ENCODE data around the gene FNTB.

DNA sequence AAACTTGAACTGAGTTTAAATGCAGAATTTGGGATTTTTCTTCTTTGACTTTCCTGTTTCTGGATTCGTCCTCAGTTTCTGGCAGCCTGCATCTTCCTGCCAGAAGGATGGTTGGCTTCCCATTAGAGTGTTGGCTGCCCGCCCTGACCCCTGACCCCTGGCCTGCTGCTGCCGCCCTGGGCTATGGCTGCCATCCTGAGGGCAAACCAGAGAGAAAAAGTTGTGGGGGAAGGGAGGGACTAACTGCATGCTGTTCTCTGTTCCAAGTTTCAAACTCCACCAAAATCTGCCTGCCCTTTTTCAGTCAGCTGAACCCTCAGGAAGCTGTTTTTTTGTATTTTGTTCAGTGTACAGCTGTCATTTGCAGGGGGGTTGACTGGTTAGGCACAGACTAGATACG is 48.4 kb downstream of the FNTB start:
- TF ChIP-seq ZBTB7A (IDR thresholded peaks at IDR 0.05; ENCODE audit: low read depth) (no peak), EP300 (IDR thresholded peaks at IDR 0.05; ENCODE audit: borderline replicate concordance) (no peak), TAF1 (IDR thresholded peaks at IDR 0.05; ENCODE audit: low read depth) (no peak), YY1 (IDR thresholded peaks at IDR 0.05; ENCODE audit: low read depth) (no peak), CEBPB (IDR thresholded peaks at IDR 0.05) (no peak), TEAD4 (IDR thresholded peaks at IDR 0.05) (no peak)
- TF ChIP-seq, protein P1, sequence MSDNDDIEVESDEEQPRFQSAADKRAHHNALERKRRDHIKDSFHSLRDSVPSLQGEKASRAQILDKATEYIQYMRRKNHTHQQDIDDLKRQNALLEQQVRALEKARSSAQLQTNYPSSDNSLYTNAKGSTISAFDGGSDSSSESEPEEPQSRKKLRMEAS (IDR thresholded peaks at IDR 0.05) = no peak
